NT2/D1 (cell line): ENCODE data around the gene MADCAM1.
A peak's percentile ranks its signal among the peaks of the same experiment; 100 is the strongest.

Experiments
- DNase-seq: peaks from one replicate; pipeline ENCODE4 v3.0.0-alpha.2; 2011; ENCODE audit warnings: low read depth, low spot score
- H3K27me3 ChIP-seq: 2 replicates; pipeline ENCODE4 v1.6.0; 2011; ENCODE audit warnings: mild to moderate bottlenecking; ENCODE audit not compliant: insufficient read length, insufficient read depth
- H3K36me3 ChIP-seq: 2 replicates; pipeline ENCODE4 v1.6.1; 2011; ENCODE audit warnings: mild to moderate bottlenecking, low read length, mixed read lengths; ENCODE audit not compliant: insufficient read depth, insufficient read length
- H3K4me1 ChIP-seq: 2 replicates; pipeline ENCODE4 v1.5.1; 2011; ENCODE audit not compliant: insufficient read depth, insufficient read length
- H3K4me3 ChIP-seq: 2 replicates; pipeline ENCODE4 v1.5.1; 2011; ENCODE audit warnings: low read depth; ENCODE audit not compliant: insufficient read length
- H3K9ac ChIP-seq: 2 replicates; pipeline ENCODE4 v1.6.0; 2011; ENCODE audit warnings: low read depth; ENCODE audit not compliant: insufficient read length
- H3K9me3 ChIP-seq: 2 replicates; pipeline ENCODE4 v1.5.1; 2011; ENCODE audit warnings: mild to moderate bottlenecking, low read length; ENCODE audit not compliant: insufficient read depth
- SUZ12 ChIP-seq: IDR thresholded peaks from 2 replicates; pipeline ENCODE4 v1.6.1; 2011; ENCODE audit not compliant: insufficient read length, insufficient read depth; ENCODE audit errors: extremely low read depth
- YY1 ChIP-seq: IDR thresholded peaks from 2 replicates; pipeline ENCODE4 v1.6.1; 2011; ENCODE audit not compliant: insufficient read length, insufficient read depth
- ZNF274 ChIP-seq: IDR thresholded peaks from 2 replicates; pipeline ENCODE4 v1.6.1; 2011; ENCODE audit warnings: mild to moderate bottlenecking, low read depth, low read length

The MADCAM1 gene

DNA sequence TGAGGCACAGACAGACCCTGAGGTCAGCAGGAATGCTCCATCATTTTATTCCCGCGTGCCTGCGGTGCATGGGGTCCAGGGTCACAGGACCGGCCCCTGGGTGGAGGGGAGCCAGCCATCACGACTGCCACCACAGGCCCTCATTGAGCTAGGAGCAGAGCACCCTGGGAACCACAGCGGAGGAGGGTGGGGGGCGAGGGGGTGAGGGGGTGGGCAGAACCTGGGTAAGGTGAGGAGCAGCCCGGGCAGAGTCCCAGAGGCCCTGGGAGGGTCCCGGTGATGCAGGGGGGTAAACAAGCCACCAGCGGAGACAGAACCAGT, 1.2 kb upstream of the MADCAM1 start:
- H3K4me3 ChIP-seq = no peak overlapping the region
- no peak overlapping the region for H3K9ac ChIP-seq
- H3K4me1 ChIP-seq = peaks cover 15% of the 10 kb centered on the region
- no peaks in the 10 kb centered on the region for H3K9me3 ChIP-seq
- no peaks in the 10 kb centered on the region for H3K36me3 ChIP-seq
- no peak for DNase-seq
- no peak for TF ChIP-seq YY1
- TF ChIP-seq SUZ12 = no peak
- no peak for TF ChIP-seq ZNF274
- H3K27me3 ChIP-seq = peaks cover 30% of the 10 kb centered on the region

DNA sequence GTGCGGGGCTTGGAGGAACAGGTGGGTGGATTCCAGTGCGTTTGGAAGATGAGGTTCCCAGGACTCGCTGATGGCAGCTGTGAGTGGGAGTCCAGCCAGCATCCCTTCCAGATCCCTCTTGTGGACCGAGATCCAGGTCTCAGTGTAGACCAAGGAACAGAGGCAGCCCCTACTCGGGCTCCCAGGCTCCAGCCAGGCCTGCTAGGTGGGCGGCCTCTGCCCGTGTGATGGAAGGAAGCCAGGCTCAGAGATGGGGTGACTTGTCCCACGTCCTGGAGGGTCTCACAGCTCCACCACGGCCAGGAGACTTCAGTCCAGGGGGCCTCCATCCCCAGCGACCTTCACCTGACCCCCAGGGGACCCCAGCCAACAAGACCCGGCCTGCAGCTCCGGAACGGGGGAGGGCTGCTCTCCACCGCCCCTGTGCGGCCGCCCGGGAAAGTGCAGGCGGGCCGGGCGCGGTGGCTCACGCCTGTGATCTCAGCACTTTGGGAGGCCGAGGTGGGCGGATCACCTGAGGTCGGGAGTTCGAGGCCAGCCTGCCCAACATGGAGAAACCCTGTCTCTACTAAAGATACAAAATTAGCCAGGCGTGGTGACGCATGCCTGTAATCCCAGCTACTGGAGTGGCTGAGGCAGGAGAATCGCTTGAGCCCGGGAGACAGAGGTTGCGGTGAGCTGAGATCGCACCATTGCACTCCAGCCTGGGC, 729 bp upstream of the MADCAM1 start:
- peaks cover 25% of the 10 kb centered on the region for H3K27me3 ChIP-seq
- peak overlapping the region; percentile 32 for H3K9ac ChIP-seq
- TF ChIP-seq SUZ12 (no peak), YY1 (no peak), ZNF274 (no peak)
- H3K9me3 ChIP-seq = no peaks in the 10 kb centered on the region
- H3K36me3 ChIP-seq = no peaks in the 10 kb centered on the region
- H3K4me3 ChIP-seq = peak overlapping the region; percentile 15
- DNase-seq = no peak
- H3K4me1 ChIP-seq = peaks cover 15% of the 10 kb centered on the region

DNA sequence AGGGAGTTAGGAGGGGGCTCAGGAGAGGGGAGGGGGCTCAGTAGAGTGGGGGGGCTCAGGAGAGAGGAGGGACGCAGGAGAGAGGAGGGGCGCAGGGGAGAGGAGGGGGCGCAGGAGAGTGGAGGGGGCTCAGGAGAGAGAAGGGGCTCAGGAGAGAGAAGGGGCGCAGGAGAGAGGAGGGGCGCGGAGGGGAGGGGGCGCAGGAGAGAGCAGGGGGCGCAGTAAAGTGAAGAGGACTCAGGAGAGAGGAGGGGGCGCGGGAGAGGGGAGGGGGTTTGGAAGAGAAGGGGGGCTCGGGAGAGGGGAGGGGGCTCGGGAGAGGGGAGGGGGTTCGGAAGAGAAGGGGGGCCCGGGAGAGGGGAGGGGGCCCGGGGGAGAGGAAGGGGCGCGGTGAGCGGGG, 700 bp downstream of the MADCAM1 start:
- TF ChIP-seq ZNF274 (no peak), SUZ12 (no peak), YY1 (no peak)
- H3K9me3 ChIP-seq = no peaks in the 10 kb centered on the region
- H3K27me3 ChIP-seq = peaks cover 25% of the 10 kb centered on the region
- H3K4me3 ChIP-seq = no peak overlapping the region
- DNase-seq = no peak
- peaks cover 14% of the 10 kb centered on the region for H3K4me1 ChIP-seq
- no peak overlapping the region for H3K9ac ChIP-seq
- no peaks in the 10 kb centered on the region for H3K36me3 ChIP-seq

DNA sequence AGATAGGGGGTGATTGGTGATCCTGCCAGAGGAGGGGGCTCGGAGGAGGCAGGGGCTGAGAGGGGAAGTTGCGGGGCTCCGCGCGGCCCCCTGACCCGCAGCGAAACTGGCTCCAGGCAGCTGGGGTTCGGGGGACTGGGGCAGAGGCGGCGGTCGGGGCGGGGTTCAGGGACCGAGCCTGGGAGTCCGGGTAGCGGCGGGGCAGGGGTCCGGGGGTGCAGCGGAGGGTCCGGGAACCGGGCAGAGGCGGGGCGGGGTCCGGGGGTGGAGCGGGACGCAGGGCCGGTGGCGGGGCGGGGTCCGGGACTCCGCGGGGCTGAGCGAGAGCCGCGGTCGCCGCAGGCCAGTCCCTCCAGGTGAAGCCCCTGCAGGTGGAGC, 1.2 kb downstream of the MADCAM1 start:
- H3K9ac ChIP-seq = peak overlapping the region; percentile 50
- H3K4me3 ChIP-seq = peak overlapping the region; percentile 34
- no peaks in the 10 kb centered on the region; the same call in 1 of the 2 replicates for H3K9me3 ChIP-seq
- DNase-seq = no peak
- H3K4me1 ChIP-seq = peaks cover 14% of the 10 kb centered on the region
- no peaks in the 10 kb centered on the region for H3K36me3 ChIP-seq
- TF ChIP-seq ZNF274 = no peak
- TF ChIP-seq YY1 = no peak
- TF ChIP-seq SUZ12 = no peak
- peaks cover 25% of the 10 kb centered on the region for H3K27me3 ChIP-seq

DNA sequence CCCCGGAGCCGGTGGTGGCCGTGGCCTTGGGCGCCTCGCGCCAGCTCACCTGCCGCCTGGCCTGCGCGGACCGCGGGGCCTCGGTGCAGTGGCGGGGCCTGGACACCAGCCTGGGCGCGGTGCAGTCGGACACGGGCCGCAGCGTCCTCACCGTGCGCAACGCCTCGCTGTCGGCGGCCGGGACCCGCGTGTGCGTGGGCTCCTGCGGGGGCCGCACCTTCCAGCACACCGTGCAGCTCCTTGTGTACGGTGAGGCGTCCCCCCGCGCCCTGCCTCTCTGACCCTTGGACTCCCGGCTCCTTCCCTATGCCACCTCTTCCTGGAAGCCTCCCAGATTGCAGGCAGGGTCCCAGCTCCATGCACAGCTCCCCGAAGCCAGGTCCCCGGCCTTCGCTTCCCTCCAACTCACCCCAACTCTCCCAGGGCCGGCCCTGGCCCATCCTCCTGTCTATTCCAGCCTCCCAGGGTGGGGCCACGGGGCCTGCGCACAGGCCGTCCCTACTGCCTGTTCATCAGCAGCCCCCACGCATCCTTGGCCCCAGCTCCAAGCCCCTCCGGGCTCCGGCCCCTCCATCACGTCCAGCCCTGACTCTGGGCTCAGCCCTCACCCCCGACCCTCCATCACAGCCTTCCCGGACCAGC, 1.7 kb downstream of the MADCAM1 start:
- H3K4me1 ChIP-seq = peaks cover 12% of the 10 kb centered on the region
- H3K36me3 ChIP-seq = no peaks in the 10 kb centered on the region
- H3K9ac ChIP-seq = peak overlapping the region; percentile 50
- no peaks in the 10 kb centered on the region; the same call in 1 of the 2 replicates for H3K9me3 ChIP-seq
- no peak for DNase-seq
- TF ChIP-seq YY1 (no peak), ZNF274 (no peak), SUZ12 (no peak)
- peaks cover 25% of the 10 kb centered on the region for H3K27me3 ChIP-seq
- H3K4me3 ChIP-seq = peak overlapping the region; percentile 34

DNA sequence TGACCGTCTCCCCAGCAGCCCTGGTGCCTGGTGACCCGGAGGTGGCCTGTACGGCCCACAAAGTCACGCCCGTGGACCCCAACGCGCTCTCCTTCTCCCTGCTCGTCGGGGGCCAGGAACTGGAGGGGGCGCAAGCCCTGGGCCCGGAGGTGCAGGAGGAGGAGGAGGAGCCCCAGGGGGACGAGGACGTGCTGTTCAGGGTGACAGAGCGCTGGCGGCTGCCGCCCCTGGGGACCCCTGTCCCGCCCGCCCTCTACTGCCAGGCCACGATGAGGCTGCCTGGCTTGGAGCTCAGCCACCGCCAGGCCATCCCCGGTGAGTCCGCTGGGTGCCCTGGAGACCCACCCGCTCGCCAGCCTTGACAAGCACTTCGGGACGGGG, 2.2 kb downstream of the MADCAM1 start:
- Histone ChIP-seq H3K36me3 (no peaks in the 10 kb centered on the region), H3K9ac (no peak overlapping the region), H3K4me1 (peaks cover 9% of the 10 kb centered on the region), H3K27me3 (peaks cover 25% of the 10 kb centered on the region), H3K4me3 (no peak overlapping the region), H3K9me3 (no peaks in the 10 kb centered on the region; the same call in 1 of the 2 replicates)
- DNase-seq = no peak
- peak; percentile 14 for TF ChIP-seq SUZ12
- no peak for TF ChIP-seq YY1

DNA sequence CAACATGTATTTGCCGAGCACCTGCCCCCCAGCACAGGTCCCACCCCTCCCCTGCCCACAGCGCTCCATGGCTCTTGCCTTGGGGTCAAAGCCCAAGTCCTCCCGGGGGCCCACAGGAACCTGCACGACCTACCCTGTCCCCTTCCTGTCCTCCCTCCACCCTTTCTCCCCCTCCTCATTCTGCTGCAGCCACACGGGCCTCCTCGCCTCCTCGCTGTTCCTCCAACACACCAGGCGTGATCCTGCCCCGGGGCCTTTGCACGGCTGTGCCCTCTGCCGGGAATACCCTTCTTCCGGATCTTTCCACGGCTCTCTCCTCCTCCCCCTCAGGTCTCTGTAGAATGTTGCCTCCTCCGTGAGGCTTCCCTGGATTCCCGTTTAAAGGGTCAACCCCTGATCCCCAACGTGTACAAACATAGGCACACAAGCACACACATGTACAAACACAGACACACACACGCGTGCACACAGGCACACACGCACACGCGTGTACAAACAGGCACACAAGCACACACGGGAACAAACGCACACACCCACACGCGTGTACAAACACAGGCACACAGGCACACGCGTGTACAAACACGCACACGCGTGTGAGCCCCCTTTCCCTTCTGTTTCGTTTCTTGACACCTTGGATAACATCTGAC, 2.8 kb downstream of the MADCAM1 start:
- H3K9ac ChIP-seq = no peak overlapping the region
- peaks cover 4% of the 10 kb centered on the region for H3K4me1 ChIP-seq
- TF ChIP-seq YY1 (no peak), SUZ12 (no peak), ZNF274 (no peak)
- no peaks in the 10 kb centered on the region; the same call in 1 of the 2 replicates for H3K9me3 ChIP-seq
- H3K4me3 ChIP-seq = no peak overlapping the region
- no peaks in the 10 kb centered on the region for H3K36me3 ChIP-seq
- H3K27me3 ChIP-seq = peaks cover 25% of the 10 kb centered on the region
- no peak for DNase-seq
